SK-N-SH (cell line): ENCODE results near the gene F11R.

Experiments used
- CHD2 ChIP-seq: fragments of 150-350 bp; IDR thresholded peaks from 2 replicates; pipeline ENCODE4 v1.6.1; 2018; ENCODE audit warnings: low read length; ENCODE audit not compliant: partially characterized antibody
- EP300 ChIP-seq, 2 experiments: IDR thresholded peaks; 2 replicates each; pipeline versions ENCODE4 v1.4.0 to v1.6.1; 2012; ENCODE audit warnings: borderline replicate concordance in 1 of 2, low read depth in 1 of 2, low read length in 1 of 2
- GATA2 ChIP-seq: sonication (generic); formaldehyde crosslinking; IDR thresholded peaks from 2 replicates; pipeline ENCODE4 v1.5.0; 2020; ENCODE audit warnings: mild to moderate bottlenecking, missing genetic modification reagents
- PBX3 ChIP-seq: IDR thresholded peaks from 2 replicates; pipeline ENCODE4; 2012
- POLR2AphosphoS5 ChIP-seq: IDR thresholded peaks from 2 replicates; pipeline ENCODE4 v1.6.1; 2012; ENCODE audit warnings: low read depth, low read length
- RAD21 ChIP-seq: IDR thresholded peaks from 2 replicates; pipeline ENCODE4 v1.6.1; 2012; ENCODE audit warnings: mild to moderate bottlenecking, low read length
- RFX5 ChIP-seq: IDR thresholded peaks from 2 replicates; pipeline ENCODE4 v1.6.1; 2012; ENCODE audit warnings: mild to moderate bottlenecking, improper control_type of control experiment, low read length
- USF2 ChIP-seq: fragments of 150-350 bp; IDR thresholded peaks from 2 replicates; pipeline ENCODE4 v1.6.1; 2017; ENCODE audit warnings: antibody characterized with exemption, low read length, low read depth, borderline replicate concordance
- TF ChIP-seq, protein P1 (sequence below): fragments of 200-600 bp; sonication (generic); IDR thresholded peaks from 2 replicates; pipeline ENCODE4 v1.6.1; 2017; ENCODE audit warnings: antibody characterized with exemption, mild to moderate bottlenecking, moderate library complexity

DNA sequence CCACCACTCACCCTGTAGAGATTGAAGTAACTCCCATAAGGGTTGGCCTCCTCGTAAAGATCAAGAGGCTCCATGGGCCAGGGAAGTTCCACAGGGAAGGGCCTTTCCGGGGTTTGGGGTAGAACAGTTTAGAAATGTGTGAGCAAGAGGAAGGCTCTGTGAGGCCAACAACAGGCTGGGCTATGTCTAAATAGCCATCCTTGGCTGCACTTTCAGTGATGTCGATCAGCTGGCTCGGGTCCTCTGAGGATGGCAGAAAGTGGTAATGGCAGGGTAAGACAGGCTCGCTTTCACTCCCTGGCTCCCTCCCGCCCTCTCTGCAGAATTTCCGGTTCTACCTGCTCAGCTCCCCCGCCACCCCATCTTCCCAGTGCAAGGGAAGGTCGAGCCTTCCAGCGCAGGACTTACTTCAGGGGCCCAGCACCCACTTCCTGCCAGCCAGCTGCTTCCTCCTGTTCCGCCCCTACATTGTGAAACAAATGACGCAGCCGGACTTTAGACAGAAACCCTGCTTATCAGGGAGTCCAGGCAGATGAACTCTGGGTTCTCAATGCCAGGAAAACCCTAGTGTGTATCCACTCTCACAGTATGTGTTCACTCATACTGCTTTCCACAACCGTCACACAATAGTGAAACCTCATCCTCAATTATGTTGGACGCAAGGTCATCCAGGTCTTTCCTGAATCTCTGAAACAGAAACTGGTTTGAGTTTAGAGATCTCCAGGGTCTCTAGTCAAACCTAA lies 7.3 kb downstream of the F11R start:
- no peak for TF ChIP-seq RAD21
- no peak for TF ChIP-seq RFX5
- TF ChIP-seq GATA2 (CRISPR knock-in tag) = no peak
- TF ChIP-seq USF2 = no peak
- TF ChIP-seq, protein P1, sequence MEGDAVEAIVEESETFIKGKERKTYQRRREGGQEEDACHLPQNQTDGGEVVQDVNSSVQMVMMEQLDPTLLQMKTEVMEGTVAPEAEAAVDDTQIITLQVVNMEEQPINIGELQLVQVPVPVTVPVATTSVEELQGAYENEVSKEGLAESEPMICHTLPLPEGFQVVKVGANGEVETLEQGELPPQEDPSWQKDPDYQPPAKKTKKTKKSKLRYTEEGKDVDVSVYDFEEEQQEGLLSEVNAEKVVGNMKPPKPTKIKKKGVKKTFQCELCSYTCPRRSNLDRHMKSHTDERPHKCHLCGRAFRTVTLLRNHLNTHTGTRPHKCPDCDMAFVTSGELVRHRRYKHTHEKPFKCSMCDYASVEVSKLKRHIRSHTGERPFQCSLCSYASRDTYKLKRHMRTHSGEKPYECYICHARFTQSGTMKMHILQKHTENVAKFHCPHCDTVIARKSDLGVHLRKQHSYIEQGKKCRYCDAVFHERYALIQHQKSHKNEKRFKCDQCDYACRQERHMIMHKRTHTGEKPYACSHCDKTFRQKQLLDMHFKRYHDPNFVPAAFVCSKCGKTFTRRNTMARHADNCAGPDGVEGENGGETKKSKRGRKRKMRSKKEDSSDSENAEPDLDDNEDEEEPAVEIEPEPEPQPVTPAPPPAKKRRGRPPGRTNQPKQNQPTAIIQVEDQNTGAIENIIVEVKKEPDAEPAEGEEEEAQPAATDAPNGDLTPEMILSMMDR = no peak
- TF ChIP-seq EP300 (IDR thresholded peaks at IDR 0.05; ENCODE audit: borderline replicate concordance in 1 of 2, low read depth in 1 of 2, low read length in 1 of 2) = no peak
- no peak for TF ChIP-seq PBX3
- no peak for TF ChIP-seq POLR2AphosphoS5
- TF ChIP-seq CHD2 = no peak
